Suppressor macrophage treated with lipopolysaccharide for 1 hour (primary cell): ENCODE data around the gene PIP4K2A.
"Not testable (repeated sequence)": the region's sequence is repeated elsewhere in the genome, so short reads cannot be mapped to it uniquely, and the experiment has no call there.

ENCODE experiments used
- DNase-seq, 3 donors: peaks; one replicate each; pipeline ENCODE4 v3.0.0-alpha.2; 2020 to 2022

The PIP4K2A gene

DNA sequence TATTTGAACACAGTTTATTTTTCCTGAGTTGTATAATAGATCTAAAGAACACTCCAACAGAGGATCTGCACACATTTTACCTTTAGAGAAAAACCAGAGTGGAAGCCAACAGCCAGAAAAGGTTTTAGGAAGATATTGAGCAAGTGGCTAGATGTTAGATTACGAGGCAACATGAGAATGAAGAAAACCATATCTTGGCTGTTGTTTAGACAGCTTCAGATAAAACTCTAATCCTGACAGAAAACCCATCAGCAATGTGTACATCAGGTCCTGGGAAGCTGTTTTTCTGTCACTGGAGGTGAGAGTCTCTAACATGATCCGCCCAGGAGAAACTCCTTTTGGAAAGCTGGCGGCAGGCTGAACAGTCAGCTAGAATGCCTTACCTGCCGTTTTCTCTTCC lies 209.6 kb downstream of the PIP4K2A start:
- DNase-seq = no peak

DNA sequence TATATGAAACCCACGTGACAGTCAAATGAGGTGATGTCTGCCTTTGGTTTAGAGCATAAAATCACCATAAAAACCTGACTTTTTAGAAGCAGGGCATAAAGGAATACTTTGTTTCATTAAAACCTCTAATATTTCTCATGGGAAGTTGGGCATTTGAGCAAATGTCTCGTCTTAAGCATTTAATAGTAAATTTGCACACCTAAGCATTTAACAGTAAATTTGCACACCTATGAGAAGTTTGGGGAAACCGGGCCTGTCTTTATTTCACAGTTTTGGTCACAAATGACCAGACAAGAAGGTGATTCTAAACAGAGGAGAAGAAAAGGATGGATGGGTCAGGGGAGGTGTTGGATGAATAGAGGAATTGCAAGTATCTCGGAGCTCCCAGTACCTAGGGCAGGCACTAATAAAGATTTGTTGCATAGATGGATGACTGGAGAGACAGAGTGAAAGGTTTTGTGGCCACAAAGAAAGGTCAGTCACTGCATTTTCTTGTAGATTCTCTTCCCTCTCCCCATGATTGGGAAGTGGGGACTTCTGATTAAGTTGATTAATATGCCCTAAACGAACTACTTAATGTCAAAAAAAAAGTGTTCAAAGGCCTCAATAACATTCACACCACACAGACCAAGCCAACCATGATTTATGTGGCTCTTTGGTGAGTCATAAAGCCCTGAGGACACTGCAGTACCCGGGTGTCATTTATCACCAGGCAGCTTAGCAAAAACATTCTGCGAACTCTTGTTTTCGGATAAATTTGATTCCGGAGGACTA lies 210.9 kb downstream of the PIP4K2A start:
- DNase-seq = no peak

DNA sequence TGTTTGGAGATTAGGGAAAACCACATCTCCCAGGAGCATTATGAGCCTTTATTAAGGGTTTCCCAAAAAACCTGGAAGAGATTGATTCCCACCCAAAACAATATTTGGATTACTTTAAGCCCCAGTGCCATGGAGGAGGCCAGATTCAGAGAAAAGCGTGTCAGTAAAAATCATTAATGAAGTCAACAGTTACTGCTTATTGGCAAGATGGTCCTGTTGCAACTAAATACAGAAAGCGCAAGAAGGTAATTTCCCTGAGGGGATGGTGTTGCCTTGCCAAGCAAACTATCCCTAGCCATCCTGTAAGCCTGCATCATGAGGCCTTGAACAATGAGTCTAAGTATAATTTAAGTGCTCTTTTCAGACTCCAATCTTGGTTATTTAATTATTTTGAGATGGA lies 212.5 kb downstream of the PIP4K2A start:
- DNase-seq = no peak

DNA sequence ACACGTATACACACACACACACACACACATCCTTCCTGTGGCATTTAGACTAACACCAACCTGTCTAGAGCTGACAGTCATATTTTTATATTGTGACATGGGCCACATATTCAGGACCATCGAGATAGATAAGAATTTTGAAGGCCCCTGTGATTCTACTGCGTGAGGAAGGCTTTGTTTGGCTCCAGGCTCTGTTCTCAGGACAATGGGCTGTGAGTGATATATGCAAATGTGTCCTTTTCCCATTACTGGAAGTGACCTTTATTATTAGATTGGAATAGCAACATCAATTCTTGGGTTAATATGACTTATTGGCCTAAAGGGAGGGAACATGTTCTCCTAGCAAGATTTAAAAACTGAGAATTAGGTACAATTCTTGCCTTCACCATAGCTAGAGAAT lies 213.0 kb downstream of the PIP4K2A start:
- DNase-seq = no peak

DNA sequence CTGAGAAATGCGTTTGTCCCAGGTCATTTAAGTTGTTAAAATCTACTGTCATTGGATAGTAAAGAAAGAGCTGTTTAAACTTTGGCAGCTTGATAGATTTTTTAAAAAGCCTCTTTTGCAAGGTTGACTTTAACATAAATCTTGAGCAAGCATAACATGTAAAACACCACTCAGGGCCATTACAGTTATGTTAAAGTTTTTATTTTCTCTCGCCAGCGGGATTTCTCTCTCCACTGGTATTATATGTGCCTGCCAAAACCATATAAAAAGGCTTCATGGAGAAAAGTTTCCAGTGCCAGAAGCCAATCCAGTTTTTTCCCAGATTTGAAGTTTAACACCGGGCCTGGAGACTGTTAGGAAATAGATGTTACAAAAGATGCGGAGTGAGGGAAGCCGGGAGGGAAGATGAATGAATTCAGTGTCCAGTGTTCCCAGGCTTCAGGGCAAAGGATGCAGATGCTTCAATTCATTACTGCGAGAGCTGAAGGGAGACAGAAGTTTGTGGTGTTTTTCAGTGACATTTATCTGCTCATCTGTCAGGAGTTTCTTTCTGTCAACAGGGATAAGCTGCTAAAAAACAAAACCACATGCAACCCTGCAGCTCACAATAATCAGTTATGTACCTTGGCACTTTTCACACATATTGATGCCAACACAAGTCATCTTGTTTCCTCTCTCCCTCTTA lies 213.6 kb downstream of the PIP4K2A start:
- DNase-seq = no peak

DNA sequence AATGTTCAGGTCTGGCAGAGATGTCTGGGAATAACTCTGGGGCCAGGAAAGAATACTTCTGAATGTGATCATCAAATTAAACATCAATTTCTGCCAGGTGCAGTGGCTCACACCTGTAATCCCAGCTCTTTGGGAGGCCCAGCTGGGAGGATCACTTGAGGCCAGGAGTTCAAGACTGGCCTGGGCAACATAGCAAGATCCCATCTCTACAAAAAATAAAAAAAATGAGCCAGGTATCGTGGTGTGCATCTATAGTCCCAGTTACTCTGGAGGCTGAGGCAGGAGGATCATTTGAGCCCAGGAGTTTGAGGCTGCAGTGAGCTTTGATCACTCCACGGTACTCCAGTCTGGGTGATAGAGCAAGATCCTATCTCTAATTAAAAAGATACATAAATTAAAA lies 214.4 kb downstream of the PIP4K2A start:
- DNase-seq = not testable (repeated sequence)

DNA sequence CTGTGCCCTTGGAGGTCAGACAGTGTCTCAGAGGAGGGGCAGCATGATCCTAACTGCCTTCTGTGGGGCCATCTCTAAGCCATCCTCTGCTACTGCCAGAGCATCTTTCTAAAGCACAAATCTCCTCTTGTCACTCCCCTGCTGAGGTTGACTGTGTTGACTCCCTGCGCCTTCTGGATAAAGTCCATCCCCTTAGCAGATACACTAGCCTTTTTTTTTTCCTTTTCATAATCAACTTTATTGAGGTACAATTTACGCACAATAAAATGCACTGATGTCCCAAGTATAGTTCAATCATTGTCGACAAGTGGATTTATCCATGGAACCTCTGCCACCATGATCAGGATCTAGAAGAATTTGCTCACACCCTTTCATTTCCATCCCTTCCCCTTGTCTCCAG lies 219.0 kb downstream of the PIP4K2A start:
- DNase-seq = no peak

DNA sequence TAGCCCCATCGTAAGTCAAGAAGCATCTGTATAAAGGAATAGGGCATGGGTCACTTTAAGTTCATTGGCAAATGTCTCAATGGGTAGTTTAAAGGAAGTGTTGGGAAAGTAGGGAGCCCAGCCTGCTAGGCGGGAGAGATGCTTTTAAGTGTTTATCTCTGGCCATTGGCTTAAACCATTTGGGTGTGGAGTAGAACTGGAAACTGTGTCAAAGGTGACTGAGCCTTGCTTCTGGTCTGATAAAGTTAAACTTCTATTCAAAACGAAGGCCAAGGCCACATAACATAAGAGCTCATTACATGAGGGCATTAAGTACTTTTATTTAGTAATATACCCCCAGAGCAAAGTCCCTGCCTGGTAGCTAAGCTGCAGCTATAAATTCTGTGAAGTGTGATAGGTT lies 220.4 kb downstream of the PIP4K2A start:
- DNase-seq = no peak

DNA sequence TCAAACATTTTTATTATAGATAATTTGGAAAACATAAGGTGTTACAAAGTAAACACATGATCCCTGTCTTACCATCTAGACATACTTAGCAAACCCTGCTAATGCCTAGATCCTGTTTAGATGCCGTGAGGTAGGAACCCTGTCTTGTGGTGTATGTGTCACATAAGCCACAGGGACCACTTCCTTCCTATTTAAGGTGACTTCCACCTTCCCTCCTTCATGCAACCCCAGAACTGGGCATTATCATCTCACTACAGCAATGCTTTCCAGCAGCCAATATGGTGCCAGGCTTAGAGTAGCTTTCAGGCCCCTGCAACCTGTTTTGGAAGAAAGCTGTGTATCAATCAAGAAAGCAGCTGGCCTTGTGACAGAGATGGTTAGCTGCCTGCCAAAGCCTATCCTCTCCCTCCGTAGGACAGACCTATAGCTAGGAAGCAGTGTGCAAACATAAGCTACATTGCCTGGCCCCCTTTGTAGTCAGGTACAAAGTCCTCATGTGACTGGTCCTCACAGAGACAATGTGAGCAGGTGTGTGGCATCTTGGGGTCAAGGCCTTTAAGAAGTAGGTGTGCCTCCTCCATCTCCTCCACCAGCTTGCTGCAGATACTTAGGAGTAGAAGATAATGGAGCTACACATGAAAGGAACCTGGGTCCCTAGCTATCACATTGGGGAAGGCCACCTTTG lies 222.3 kb downstream of the PIP4K2A start:
- DNase-seq = no peak

DNA sequence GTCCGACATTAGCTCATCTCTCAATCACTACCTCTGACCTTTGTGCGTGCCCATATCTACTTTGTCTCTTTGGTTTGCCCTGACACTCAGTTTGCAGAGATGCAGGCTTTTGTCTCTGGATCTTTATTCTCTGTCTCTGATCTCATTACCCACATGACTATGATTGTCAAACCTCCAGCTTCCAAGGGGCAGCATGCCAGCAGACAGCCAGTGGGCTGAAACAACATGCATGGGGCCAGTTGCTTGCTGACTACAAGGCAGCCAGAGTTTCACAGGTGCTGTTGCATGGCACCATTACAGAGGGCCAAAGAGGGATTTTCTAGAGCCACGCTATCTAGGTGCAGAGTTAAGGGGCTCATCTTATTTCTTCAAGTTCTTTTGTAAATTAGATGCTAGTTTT lies 222.9 kb downstream of the PIP4K2A start:
- no peak for DNase-seq

DNA sequence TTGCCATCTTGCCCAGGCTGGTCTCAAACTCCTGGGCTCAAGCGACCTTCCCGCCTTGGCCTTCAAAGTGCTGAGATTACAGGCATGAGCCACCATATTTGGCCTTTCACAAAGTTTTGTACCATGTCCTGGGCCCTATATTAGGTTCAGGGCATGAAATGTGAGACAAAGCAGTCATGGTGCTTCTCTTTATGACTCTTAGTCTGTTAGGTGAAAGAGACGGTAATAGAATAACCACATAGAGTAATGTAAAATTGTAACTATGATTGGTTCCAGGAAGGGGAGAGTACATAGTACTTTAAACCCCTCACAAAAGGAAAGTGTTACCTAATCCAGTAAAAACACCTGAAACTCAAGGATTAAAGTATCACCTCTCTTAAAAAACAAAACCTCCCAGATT lies 224.4 kb downstream of the PIP4K2A start:
- no peak for DNase-seq

DNA sequence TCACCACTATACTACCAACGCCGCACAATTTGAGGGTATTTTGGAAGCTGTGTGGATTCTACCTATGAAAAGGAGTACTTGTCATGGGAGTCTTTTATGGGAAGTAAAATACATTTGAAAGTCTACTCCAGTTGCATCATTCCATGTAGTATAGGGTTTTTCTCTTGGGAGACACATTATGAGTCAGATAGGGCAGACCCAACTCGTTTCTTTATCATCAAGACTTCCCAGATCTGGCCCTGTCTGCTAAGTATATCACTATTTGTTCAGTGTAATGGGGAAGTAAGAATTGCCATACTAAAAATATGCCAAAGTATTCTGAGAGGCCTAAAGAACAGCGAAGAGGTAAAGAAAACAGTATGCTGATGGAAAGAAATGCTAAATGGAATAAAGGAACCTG lies 224.9 kb downstream of the PIP4K2A start:
- peak; percentile 78 to 92 (median 91) for DNase-seq

DNA sequence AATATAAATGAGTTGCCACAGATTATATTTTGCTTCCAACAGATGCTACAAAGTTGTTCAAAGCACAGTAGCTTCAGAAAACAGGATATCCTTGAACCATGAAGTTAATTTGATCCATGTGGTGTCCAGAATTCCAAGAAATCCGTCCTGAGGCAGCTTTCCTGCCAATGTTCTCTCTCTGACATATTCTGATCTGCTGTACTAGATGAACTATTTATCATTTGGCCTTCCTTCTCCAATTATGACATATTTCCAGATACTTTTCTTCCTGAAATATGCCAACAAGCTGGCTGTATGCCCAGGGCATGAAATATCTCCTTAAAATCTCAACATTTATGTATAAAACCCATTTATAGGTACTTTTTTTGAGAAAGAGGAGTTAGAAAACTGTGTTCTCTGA lies 227.9 kb downstream of the PIP4K2A start:
- DNase-seq = no peak
